ENCODE data around the gene TBK1.

- TF ChIP-seq TAF1 (IDR thresholded peaks at IDR 0.05; ENCODE audit: borderline replicate concordance, insufficient read depth, low read length) (no peak), REST (IDR thresholded peaks at IDR 0.05; ENCODE audit: insufficient read depth in 1 of 2, low read depth in 2 of 2, low read length in 2 of 2) (no peak), POLR2AphosphoS5 (IDR thresholded peaks at IDR 0.05; ENCODE audit: low read depth, low read length) (no peak), SIN3A (IDR thresholded peaks at IDR 0.05; ENCODE audit: borderline replicate concordance, insufficient read depth, low read length) (no peak)
Observed at GRCh38 chr12:64456119-64456518, 4.2 kb downstream of the TBK1 start.
